OCI-LY1 (cell line): Measurements from ENCODE around the gene RFX2.

ENCODE experiments used
- H2AFZ ChIP-seq: fragments of 200-600 bp; sonication (generic), shearing (Covaris generic); 2 replicates; pipeline ENCODE4 v1.6.0; 2014; ENCODE audit warnings: antibody characterized with exemption, mild to moderate bottlenecking, low read length
- H3F3A ChIP-seq: fragments of 200-600 bp; sonication (generic), shearing (Covaris generic); 2 replicates; pipeline ENCODE4 v1.6.0; 2014; ENCODE audit warnings: mild to moderate bottlenecking, antibody characterized with exemption, low read length, moderate library complexity; ENCODE audit not compliant: insufficient read depth
- H3K27ac ChIP-seq: fragments of 200-600 bp; sonication (generic); 2 replicates; pipeline ENCODE4 v1.5.1; 2014; ENCODE audit warnings: low read length, mixed run types, mild to moderate bottlenecking, low read depth; ENCODE audit not compliant: poor library complexity, severe bottlenecking
- H3K27me3 ChIP-seq: fragments of 200-600 bp; sonication (generic); 2 replicates; pipeline ENCODE4 v1.6.0; 2014; ENCODE audit warnings: antibody characterized with exemption, mild to moderate bottlenecking, low read length, moderate library complexity; ENCODE audit not compliant: insufficient read depth
- H3K36me3 ChIP-seq: fragments of 200-600 bp; sonication (generic); 2 replicates; pipeline ENCODE4 v1.6.1; 2014; ENCODE audit warnings: mild to moderate bottlenecking, antibody characterized with exemption, low read length, moderate library complexity, mixed read lengths; ENCODE audit not compliant: insufficient read depth
- H3K4me1 ChIP-seq: fragments of 200-600 bp; sonication (generic); 2 replicates; pipeline ENCODE4 v1.5.1; 2014; ENCODE audit warnings: mild to moderate bottlenecking, low read length, moderate library complexity; ENCODE audit not compliant: insufficient read depth, severe bottlenecking
- H3K4me2 ChIP-seq: fragments of 200-600 bp; sonication (generic), shearing (Covaris generic); 2 replicates; pipeline ENCODE4 v1.6.1; 2014; ENCODE audit warnings: low read length
- H3K4me3 ChIP-seq: fragments of 200-600 bp; sonication (generic); 2 replicates; pipeline ENCODE4 v1.5.1; 2014; ENCODE audit warnings: low read length, low read depth, mild to moderate bottlenecking, mixed read lengths; ENCODE audit not compliant: poor library complexity, severe bottlenecking
- H3K79me2 ChIP-seq: fragments of 200-600 bp; shearing (Covaris generic); 2 replicates; pipeline ENCODE4 v1.6.1; 2016; ENCODE audit warnings: mixed run types, low read length, mixed read lengths; ENCODE audit not compliant: insufficient read depth
- H3K9ac ChIP-seq: fragments of 200-600 bp; sonication (generic), shearing (Covaris generic); 2 replicates; pipeline ENCODE4 v1.6.1; 2014; ENCODE audit warnings: mild to moderate bottlenecking, low read length, mixed read lengths
- H3K9me2 ChIP-seq: fragments of 200-600 bp; sonication (generic), shearing (Covaris generic); 2 replicates; pipeline ENCODE4 v1.6.1; 2014; ENCODE audit warnings: low read depth, mild to moderate bottlenecking, low read length, mixed read lengths
- H3K9me3 ChIP-seq: fragments of 200-600 bp; shearing (Covaris generic); 2 replicates; pipeline ENCODE4 v1.6.1; 2014; ENCODE audit warnings: low read length, mixed read lengths
- H4K20me1 ChIP-seq: fragments of 200-600 bp; sonication (generic), shearing (Covaris generic); 2 replicates; pipeline ENCODE4 v1.6.0; 2016; ENCODE audit warnings: mild to moderate bottlenecking, low read length; ENCODE audit not compliant: insufficient read depth
- CTCF ChIP-seq: fragments of 200-600 bp; sonication (generic), shearing (Covaris generic); IDR thresholded peaks from 2 replicates; pipeline ENCODE4 v1.5.1; 2017; ENCODE audit warnings: mild to moderate bottlenecking, antibody characterized with exemption, low read length, moderate library complexity, mixed read lengths
- EZH2 ChIP-seq: fragments of 200-600 bp; sonication (generic), shearing (Covaris generic); IDR thresholded peaks from 2 replicates; pipeline ENCODE4 v1.8.0; 2017; ENCODE audit warnings: borderline replicate concordance, mixed run types, mild to moderate bottlenecking, antibody characterized with exemption, low read length, moderate library complexity, mixed read lengths

Gene RFX2

GRCh38 chr19:6141217-6141616 lies 30.9 kb upstream of the RFX2 start:
- no peaks in the 10 kb centered on the region for H3K4me1 ChIP-seq
- H3K27me3 ChIP-seq: no peaks in the 10 kb centered on the region; the same call in 1 of the 2 replicates
- H3F3A ChIP-seq: no peaks in the 10 kb centered on the region
- H3K4me2 ChIP-seq: no peak overlapping the region
- H3K27ac ChIP-seq: no peak overlapping the region
- no peaks in the 10 kb centered on the region for H3K9me3 ChIP-seq
- no peak overlapping the region for H3K9ac ChIP-seq
- TF ChIP-seq EZH2: no peak
- no peak for TF ChIP-seq CTCF
- H3K9me2 ChIP-seq: no peaks in the 10 kb centered on the region
- no peak overlapping the region for H3K4me3 ChIP-seq
- H4K20me1 ChIP-seq: no peaks in the 10 kb centered on the region
- H2AFZ ChIP-seq: no peak overlapping the region
- H3K79me2 ChIP-seq: no peaks in the 10 kb centered on the region
- no peaks in the 10 kb centered on the region for H3K36me3 ChIP-seq

- Histone ChIP-seq H3K4me1 (no peaks in the 10 kb centered on the region), H3F3A (no peaks in the 10 kb centered on the region), H3K4me3 (no peak overlapping the region), H3K9me2 (no peaks in the 10 kb centered on the region), H4K20me1 (no peaks in the 10 kb centered on the region), H3K27me3 (no peaks in the 10 kb centered on the region; the same call in 1 of the 2 replicates), H3K9ac (no peak overlapping the region), H3K4me2 (no peak overlapping the region), H3K79me2 (no peaks in the 10 kb centered on the region), H3K36me3 (no peaks in the 10 kb centered on the region), H3K9me3 (no peaks in the 10 kb centered on the region), H3K27ac (no peak overlapping the region), H2AFZ (no peak overlapping the region)
- TF ChIP-seq CTCF (no peak), EZH2 (no peak)
These were observed 28.2 kb upstream of the RFX2 start for GRCh38 chr19:6138511-6138910.

GRCh38 chr19:6138066-6138465 lies 27.8 kb upstream of the RFX2 start:
- H3K4me3 ChIP-seq: no peak overlapping the region
- H3K9me3 ChIP-seq: no peaks in the 10 kb centered on the region
- H3K27me3 ChIP-seq: no peaks in the 10 kb centered on the region; the same call in 1 of the 2 replicates
- no peak overlapping the region for H3K9ac ChIP-seq
- no peak overlapping the region for H2AFZ ChIP-seq
- no peak overlapping the region for H3K4me2 ChIP-seq
- H3K79me2 ChIP-seq: no peaks in the 10 kb centered on the region
- no peak for TF ChIP-seq CTCF
- no peak for TF ChIP-seq EZH2
- no peaks in the 10 kb centered on the region for H3F3A ChIP-seq
- H4K20me1 ChIP-seq: no peaks in the 10 kb centered on the region
- no peaks in the 10 kb centered on the region for H3K36me3 ChIP-seq
- no peaks in the 10 kb centered on the region for H3K9me2 ChIP-seq
- H3K4me1 ChIP-seq: no peaks in the 10 kb centered on the region
- no peak overlapping the region for H3K27ac ChIP-seq
